Measurements from ENCODE around the gene RHOXF1. TPM values are rescaled to one million over a fixed set of nuclear protein-coding genes. Genes with fewer than 3 reads are reported as not detected.
"Not testable (repeated sequence)": the region's sequence is repeated elsewhere in the genome, so short reads cannot be mapped to it uniquely, and the experiment has no call there.

The RHOXF1 gene
- total and polyA plus RNA-seq, 4 donors = 0.50 to 5.2 (median 3.3) TPM; not detected in 1

DNA sequence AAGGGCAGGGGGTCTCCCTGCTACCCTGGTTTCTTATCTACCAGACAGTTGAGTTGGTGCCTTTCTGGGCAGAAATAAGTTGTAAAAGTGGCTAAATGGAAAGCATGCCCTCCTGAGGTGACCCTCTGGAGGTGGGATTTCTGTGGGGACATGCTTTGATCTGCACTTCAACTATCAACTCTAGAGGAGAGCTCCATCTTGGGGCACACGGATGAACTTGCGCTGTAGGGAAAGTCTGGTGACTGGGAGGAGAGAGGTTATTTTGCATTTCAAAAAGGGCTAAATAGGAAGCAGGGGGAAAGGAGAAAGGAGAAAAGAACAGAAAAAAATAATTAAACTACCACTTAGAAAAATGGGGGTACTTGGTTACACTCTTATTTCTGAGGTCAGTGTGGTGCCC lies 25.5 kb downstream of the RHOXF1 start:
- Histone ChIP-seq H3K4me3 (ENCODE audit: low read depth, low read length) (no peak overlapping the region), H3K4me1 (ENCODE audit: control insufficient read depth, insufficient read depth, low read length) (no peaks in the 10 kb centered on the region), H3K9me3 (ENCODE audit: control insufficient read depth, insufficient read depth, low read length) (no peaks in the 10 kb centered on the region), H3K27me3 (ENCODE audit: control insufficient read depth, insufficient read depth, low read length) (no peaks in the 10 kb centered on the region), H3K27ac (ENCODE audit: low read depth, low read length) (no peak overlapping the region), H3K36me3 (ENCODE audit: control insufficient read depth, insufficient read depth, low read length) (no peaks in the 10 kb centered on the region)
- no CpG with 5 or more reads among the region's 2 CpGs for WGBS (ENCODE audit: insufficient coverage)
- no peak for DNase-seq (ENCODE audit: low read depth in 4 of 6, low spot score in 6 of 6)

DNA sequence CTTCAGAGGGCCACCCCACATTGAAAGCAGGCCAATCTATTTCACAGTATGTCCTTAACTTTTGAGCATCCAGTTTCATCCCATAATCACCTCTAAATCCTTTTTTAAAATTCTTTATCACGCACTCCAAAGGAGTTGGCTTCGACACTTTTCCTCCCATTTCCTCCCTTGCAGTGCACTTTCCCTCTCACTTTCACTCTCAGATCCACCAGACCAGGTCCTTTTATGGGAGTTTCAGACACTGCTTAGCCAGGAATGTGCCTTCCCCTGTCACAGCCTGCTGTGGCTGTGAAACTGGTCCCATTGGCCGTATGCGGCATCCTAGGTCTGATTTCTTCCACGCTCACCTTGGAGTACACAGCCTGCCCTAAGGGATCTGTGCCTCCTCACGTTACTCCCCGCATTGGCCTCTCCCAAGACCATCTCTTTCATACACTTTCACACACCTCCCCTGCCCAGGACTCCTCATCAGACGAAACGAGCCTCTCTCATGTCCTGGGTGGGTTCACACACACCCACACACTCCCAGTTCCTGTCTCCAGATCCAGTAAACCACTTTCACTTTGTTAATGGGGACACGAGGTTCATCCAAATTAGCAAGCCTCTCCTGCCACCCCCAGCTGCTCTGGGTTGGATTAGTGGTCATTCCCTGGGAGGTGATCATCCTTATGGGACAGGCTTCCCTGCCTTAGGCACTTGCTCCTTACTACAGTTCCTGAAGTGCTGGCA lies 28.3 kb downstream of the RHOXF1 start:
- no peaks in the 10 kb centered on the region for H3K4me1 ChIP-seq (ENCODE audit: control insufficient read depth, insufficient read depth, low read length)
- H3K4me3 ChIP-seq (ENCODE audit: low read depth, low read length) = no peak overlapping the region
- WGBS (ENCODE audit: insufficient coverage) = 75% methylated on average over 10 of the region's 10 CpGs
- H3K27ac ChIP-seq (ENCODE audit: low read depth, low read length) = no peak overlapping the region
- H3K36me3 ChIP-seq (ENCODE audit: control insufficient read depth, insufficient read depth, low read length) = no peaks in the 10 kb centered on the region
- H3K9me3 ChIP-seq (ENCODE audit: control insufficient read depth, insufficient read depth, low read length) = no peaks in the 10 kb centered on the region
- H3K27me3 ChIP-seq (ENCODE audit: control insufficient read depth, insufficient read depth, low read length) = no peaks in the 10 kb centered on the region
- DNase-seq (ENCODE audit: low read depth in 4 of 6, low spot score in 6 of 6) = no peak

DNA sequence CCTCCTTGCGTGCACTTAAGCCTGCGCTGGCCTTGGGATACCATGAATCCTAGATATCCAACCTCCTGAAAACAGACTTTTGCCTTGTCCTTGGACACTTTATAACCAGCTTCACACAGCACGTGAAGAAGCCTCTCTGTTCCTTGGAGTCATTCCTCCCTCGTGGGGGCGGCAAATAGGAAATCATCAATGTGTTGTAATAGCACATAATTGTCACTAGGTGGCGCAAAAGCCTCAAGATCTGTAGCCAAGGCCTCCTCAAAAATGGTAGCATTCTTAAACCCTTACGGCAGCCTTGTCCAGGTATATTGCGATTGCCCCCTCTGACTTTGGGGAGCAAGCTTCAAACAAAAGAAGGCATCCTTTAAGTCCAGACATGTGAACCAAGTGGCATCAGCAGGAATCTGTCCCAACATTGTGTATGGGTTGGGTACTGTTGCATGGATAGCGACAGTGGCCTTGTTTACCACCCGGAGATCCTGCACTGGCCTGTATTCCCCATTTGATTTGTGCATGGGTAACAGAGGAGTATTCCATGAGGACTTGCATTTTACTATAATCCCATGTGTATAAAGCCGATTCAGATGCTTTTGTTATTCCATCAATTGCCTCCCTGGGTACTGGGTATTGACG lies 30.0 kb downstream of the RHOXF1 start:
- H3K9me3 ChIP-seq (ENCODE audit: control insufficient read depth, insufficient read depth, low read length); H3K27me3 ChIP-seq (ENCODE audit: control insufficient read depth, insufficient read depth, low read length); H3K4me1 ChIP-seq (ENCODE audit: control insufficient read depth, insufficient read depth, low read length); H3K27ac ChIP-seq (ENCODE audit: low read depth, low read length); DNase-seq (ENCODE audit: low read depth in 4 of 6, low spot score in 6 of 6); H3K4me3 ChIP-seq (ENCODE audit: low read depth, low read length); H3K36me3 ChIP-seq (ENCODE audit: control insufficient read depth, insufficient read depth, low read length): not testable (repeated sequence)
- no CpG with 5 or more reads among the region's 12 CpGs for WGBS (ENCODE audit: insufficient coverage)

DNA sequence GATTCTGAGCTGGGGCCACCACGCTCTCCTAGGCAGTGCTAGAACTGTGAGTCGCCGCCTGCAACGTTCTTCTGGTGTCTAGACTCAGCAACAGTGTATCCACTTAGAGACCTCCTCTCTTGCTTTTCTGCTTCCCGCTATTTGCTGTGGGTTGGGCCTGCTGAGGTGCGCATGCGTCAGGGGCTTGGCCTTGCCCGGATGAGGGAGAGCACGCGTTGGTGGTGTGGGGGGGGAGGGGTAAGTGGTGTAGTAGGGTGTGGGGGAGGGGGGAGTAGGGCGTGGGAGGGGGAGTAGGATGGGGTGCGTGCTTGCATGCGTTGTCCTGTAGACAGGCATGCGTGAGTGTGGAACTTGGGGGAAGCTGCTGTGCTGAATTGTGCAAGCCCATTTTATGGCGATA lies 38.1 kb downstream of the RHOXF1 start, which contains the start of gene RHOXF2B:
RHOXF2B (minus strand) TSS at position 101 of the 400 bp plus-strand sequence. CDS start 138 bp downstream, outside the sequence.
- WGBS (ENCODE audit: insufficient coverage) = no CpG with 5 or more reads among the region's 15 CpGs
- not testable (repeated sequence) for H3K27me3 ChIP-seq (ENCODE audit: control insufficient read depth, insufficient read depth, low read length)

DNA sequence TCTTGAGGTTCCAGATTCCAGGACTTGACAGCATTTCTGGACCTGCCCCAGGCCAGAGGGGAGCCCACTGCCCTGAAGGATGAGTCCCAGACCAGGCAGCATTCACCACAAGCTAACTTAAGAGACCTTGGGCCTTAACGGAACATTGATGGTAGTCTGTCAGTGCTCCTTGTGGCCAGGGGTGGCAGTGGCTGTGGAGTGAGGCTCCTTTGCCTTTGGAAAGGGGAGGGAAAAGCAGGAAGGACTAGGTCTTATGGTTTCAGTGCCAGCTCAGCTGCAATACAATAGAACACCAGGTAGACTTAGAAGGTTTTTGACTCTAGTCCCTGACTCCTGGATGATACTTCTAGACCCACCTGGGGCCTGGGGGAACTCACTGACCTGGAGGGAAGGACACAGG lies 49.5 kb downstream of the RHOXF1 start:
- H3K4me3 ChIP-seq (ENCODE audit: low read depth, low read length); H3K27ac ChIP-seq (ENCODE audit: low read depth, low read length); H3K36me3 ChIP-seq (ENCODE audit: control insufficient read depth, insufficient read depth, low read length); H3K27me3 ChIP-seq (ENCODE audit: control insufficient read depth, insufficient read depth, low read length); DNase-seq (ENCODE audit: low read depth in 4 of 6, low spot score in 6 of 6); H3K9me3 ChIP-seq (ENCODE audit: control insufficient read depth, insufficient read depth, low read length); H3K4me1 ChIP-seq (ENCODE audit: control insufficient read depth, insufficient read depth, low read length): not testable (repeated sequence)
- WGBS (ENCODE audit: insufficient coverage) = 40% methylated on average over 1 of the region's 1 CpG

More for the DNA sequence above, 38.1 kb downstream of the RHOXF1 start, which contains the start of gene RHOXF2B:
- H3K4me1 ChIP-seq (ENCODE audit: control insufficient read depth, insufficient read depth, low read length); H3K4me3 ChIP-seq (ENCODE audit: low read depth, low read length); H3K36me3 ChIP-seq (ENCODE audit: control insufficient read depth, insufficient read depth, low read length); H3K27ac ChIP-seq (ENCODE audit: low read depth, low read length); H3K9me3 ChIP-seq (ENCODE audit: control insufficient read depth, insufficient read depth, low read length); DNase-seq (ENCODE audit: low read depth in 4 of 6, low spot score in 6 of 6): not testable (repeated sequence)

Other genes starting within 250 kb of the RHOXF1 start
- 10 to 100 TPM in 1 of 2 donors, 1 to 10 TPM in 1; 8.8 to 16.0 TPM for gene RNF113A, start 244.2 kb downstream of the RHOXF1 start, total RNA-seq
- gene RNF113A, start 244.2 kb downstream of the RHOXF1 start, polyA plus RNA-seq (ENCODE audit: insufficient read length in 2 of 2) = 10 to 100 TPM; 17.9 to 18.5 TPM
- 100 to 1,000 TPM in 1 of 2 donors, 10 to 100 TPM in 1; 59.9 to 240 TPM for gene NDUFA1, start 244.1 kb downstream of the RHOXF1 start, total RNA-seq
- gene NDUFA1, start 244.1 kb downstream of the RHOXF1 start, polyA plus RNA-seq (ENCODE audit: insufficient read length in 2 of 2) = 100 to 1,000 TPM; 123 to 135 TPM
- gene AKAP14, start 220.0 kb downstream of the RHOXF1 start, total RNA-seq = 10 to 100 TPM in 1 of 2 donors, under 1 TPM in 1; 0.99 to 16.3 TPM
- gene AKAP14, start 220.0 kb downstream of the RHOXF1 start, polyA plus RNA-seq (ENCODE audit: insufficient read length in 2 of 2) = 1 to 10 TPM; 2.0 to 3.3 TPM
- 1 to 10 TPM; 8.9 to 9.8 TPM for gene NKAP, start 172.2 kb downstream of the RHOXF1 start, total RNA-seq
- gene NKAP, start 172.2 kb downstream of the RHOXF1 start, polyA plus RNA-seq (ENCODE audit: insufficient read length in 2 of 2) = 10 to 100 TPM; 13.5 to 14.5 TPM
- gene RHOXF2B, start 38.2 kb downstream of the RHOXF1 start, total RNA-seq = not detected
- under 1 TPM; 0.14 to 0.18 TPM for gene RHOXF2B, start 38.2 kb downstream of the RHOXF1 start, polyA plus RNA-seq (ENCODE audit: insufficient read length in 2 of 2)
- not detected for gene RHOXF2, start 42.7 kb upstream of the RHOXF1 start, total RNA-seq
- gene RHOXF2, start 42.7 kb upstream of the RHOXF1 start, polyA plus RNA-seq (ENCODE audit: insufficient read length in 2 of 2) = under 1 TPM in 1 of 2 donors, not detected in 1; 0.09 TPM
- 10 to 100 TPM; 19.6 to 38.7 TPM for gene ZBTB33, start 134.9 kb upstream of the RHOXF1 start, total RNA-seq
- gene ZBTB33, start 134.9 kb upstream of the RHOXF1 start, polyA plus RNA-seq (ENCODE audit: insufficient read length in 2 of 2) = 10 to 100 TPM; 21.7 to 35.7 TPM
- gene TMEM255A, start 195.5 kb upstream of the RHOXF1 start, total RNA-seq = 10 to 100 TPM in 1 of 2 donors, 1 to 10 TPM in 1; 8.8 to 43.9 TPM
- 10 to 100 TPM; 46.6 to 70.6 TPM for gene TMEM255A, start 195.5 kb upstream of the RHOXF1 start, polyA plus RNA-seq (ENCODE audit: insufficient read length in 2 of 2)
- under 1 TPM; 0.11 to 0.20 TPM for gene ATP1B4, start 246.2 kb upstream of the RHOXF1 start, total RNA-seq
- gene ATP1B4, start 246.2 kb upstream of the RHOXF1 start, polyA plus RNA-seq (ENCODE audit: insufficient read length in 2 of 2) = under 1 TPM; 0.11 to 0.48 TPM

Data from spinal cord (tissue), 10 donors.